Keratinocyte (primary cell): ENCODE measurements around the gene ZFPM1.

ENCODE experiments used
- EZH2 ChIP-seq: IDR thresholded peaks from one replicate; pipeline ENCODE4 v1.6.1; 2012; ENCODE audit warnings: inconsistent platforms, mild to moderate bottlenecking, low read length, moderate library complexity
- TF ChIP-seq, protein P1 (sequence below), 3 experiments: IDR thresholded peaks in 1 of 3; conservative IDR thresholded peaks in 1 of 3; optimal IDR thresholded peaks in 1 of 3; 2 replicates in 2 of 3; 3 replicates in 1 of 3; pipeline versions ENCODE3 to v1.5.1; 2011; ENCODE audit warnings: low read length in 3 of 3, mild to moderate bottlenecking in 3 of 3, moderate library complexity in 2 of 3, control low read depth in 1 of 3, inconsistent platforms in 1 of 3; ENCODE audit not compliant: insufficient read depth in 2 of 3; ENCODE audit errors: extremely low read depth in 1 of 3

DNA sequence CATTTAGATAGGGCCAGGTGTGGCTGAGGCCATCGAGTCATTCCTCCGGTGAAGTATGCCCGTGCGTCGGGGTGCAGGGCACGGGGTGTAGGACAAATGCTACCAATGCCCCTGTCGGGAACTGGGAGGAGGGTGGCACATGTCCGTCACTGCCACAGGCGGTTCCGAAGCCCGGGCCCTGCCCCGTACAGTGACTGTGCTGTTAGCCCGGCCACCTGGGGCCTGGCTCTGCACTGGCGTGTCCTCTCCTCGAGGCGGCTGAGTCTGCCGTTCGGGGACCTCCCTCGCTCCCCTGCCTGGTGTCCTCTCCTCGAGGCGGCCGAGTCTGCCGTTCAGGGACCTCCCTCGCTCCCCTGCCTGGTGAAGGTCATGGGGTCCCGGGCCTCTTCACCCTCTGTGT is 7.0 kb upstream of the ZFPM1 start:
- TF ChIP-seq, protein P1, sequence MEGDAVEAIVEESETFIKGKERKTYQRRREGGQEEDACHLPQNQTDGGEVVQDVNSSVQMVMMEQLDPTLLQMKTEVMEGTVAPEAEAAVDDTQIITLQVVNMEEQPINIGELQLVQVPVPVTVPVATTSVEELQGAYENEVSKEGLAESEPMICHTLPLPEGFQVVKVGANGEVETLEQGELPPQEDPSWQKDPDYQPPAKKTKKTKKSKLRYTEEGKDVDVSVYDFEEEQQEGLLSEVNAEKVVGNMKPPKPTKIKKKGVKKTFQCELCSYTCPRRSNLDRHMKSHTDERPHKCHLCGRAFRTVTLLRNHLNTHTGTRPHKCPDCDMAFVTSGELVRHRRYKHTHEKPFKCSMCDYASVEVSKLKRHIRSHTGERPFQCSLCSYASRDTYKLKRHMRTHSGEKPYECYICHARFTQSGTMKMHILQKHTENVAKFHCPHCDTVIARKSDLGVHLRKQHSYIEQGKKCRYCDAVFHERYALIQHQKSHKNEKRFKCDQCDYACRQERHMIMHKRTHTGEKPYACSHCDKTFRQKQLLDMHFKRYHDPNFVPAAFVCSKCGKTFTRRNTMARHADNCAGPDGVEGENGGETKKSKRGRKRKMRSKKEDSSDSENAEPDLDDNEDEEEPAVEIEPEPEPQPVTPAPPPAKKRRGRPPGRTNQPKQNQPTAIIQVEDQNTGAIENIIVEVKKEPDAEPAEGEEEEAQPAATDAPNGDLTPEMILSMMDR (optimal IDR thresholded peaks at IDR 0.05 in 1 of 3, IDR thresholded peaks at IDR 0.05 in 1 of 3, conservative IDR thresholded peaks at IDR 0.05 in 1 of 3; ENCODE audit: extremely low read depth in 1 of 3, insufficient read depth in 2 of 3, low read length in 3 of 3) = no peak
- TF ChIP-seq EZH2 = no peak
